CD14-positive monocyte (primary cell): ENCODE data around the gene DCC. TPM values are rescaled to one million over a fixed set of nuclear protein-coding genes. Genes with fewer than 3 reads are reported as not detected.

Experiments
- DNase-seq, 3 donors: peaks; one replicate each; pipeline ENCODE4 v3.0.0-alpha.2; 2011 to 2022
- H2AFZ ChIP-seq: 2 replicates; pipeline ENCODE4 v1.6.0; 2012; ENCODE audit warnings: mild to moderate bottlenecking, low read depth, low read length, inconsistent platforms; ENCODE audit not compliant: insufficient read depth, poor library complexity, severe bottlenecking
- H3K27ac ChIP-seq, 2 donors: 1 replicate in 1 of 2; 2 replicates in 1 of 2; pipeline ENCODE4 v1.5.1; 2012 to 2013; ENCODE audit warnings: low read length in 2 of 2, control low read depth in 1 of 2, inconsistent platforms in 1 of 2, low read depth in 1 of 2, mild to moderate bottlenecking in 1 of 2
- H3K27me3 ChIP-seq, 2 donors: one replicate each; pipeline versions ENCODE4 v1.6.0 to v1.6.1; 2011 to 2013; ENCODE audit warnings: low read length in 2 of 2; ENCODE audit not compliant: control insufficient read depth in 2 of 2, insufficient read depth in 2 of 2
- H3K36me3 ChIP-seq, 2 donors: replicated peaks in 1 of 2; 1 replicate in 1 of 2; 2 replicates in 1 of 2; pipeline versions ENCODE4 v1.5.1 to v1.6.1; 2012 to 2013; ENCODE audit warnings: low read length in 2 of 2, control low read depth in 1 of 2, inconsistent platforms in 1 of 2, mild to moderate bottlenecking in 1 of 2; ENCODE audit not compliant: insufficient read depth in 2 of 2, control insufficient read depth in 1 of 2
- H3K4me1 ChIP-seq, 2 donors: 1 replicate in 1 of 2; 2 replicates in 1 of 2; pipeline versions ENCODE4 v1.5.1 to v1.6.1; 2012 to 2013; ENCODE audit warnings: low read length in 2 of 2, control low read depth in 1 of 2, inconsistent platforms in 1 of 2, mild to moderate bottlenecking in 1 of 2, moderate library complexity in 1 of 2; ENCODE audit not compliant: insufficient read depth in 2 of 2, control insufficient read depth in 1 of 2
- H3K4me2 ChIP-seq: replicated peaks from 2 replicates; pipeline ENCODE3; 2012; ENCODE audit warnings: low read length, moderate library complexity, mild to moderate bottlenecking; ENCODE audit not compliant: poor library complexity, severe bottlenecking; ENCODE audit errors: extremely low read depth
- H3K4me3 ChIP-seq, 3 experiments: fragments of 200-600 bp in 1 of 3; sonication (generic) in 1 of 3; replicated peaks in 1 of 3; 1 replicate in 2 of 3; 2 replicates in 1 of 3; pipeline ENCODE4 v1.5.1; 2011 to 2013; ENCODE audit warnings: low read length in 3 of 3, mild to moderate bottlenecking in 3 of 3, control low read depth in 2 of 3, low read depth in 2 of 3, inconsistent platforms in 1 of 3, moderate library complexity in 1 of 3
- H3K79me2 ChIP-seq: 2 replicates; pipeline ENCODE4 v1.6.0; 2012; ENCODE audit warnings: mild to moderate bottlenecking, control low read depth, inconsistent platforms, low read length, moderate library complexity; ENCODE audit not compliant: insufficient read depth
- H3K9ac ChIP-seq: 2 replicates; pipeline ENCODE4 v1.6.0; 2017; ENCODE audit warnings: low read length, mild to moderate bottlenecking; ENCODE audit not compliant: insufficient read depth, poor library complexity, severe bottlenecking
- H3K9me3 ChIP-seq, 2 donors: replicated peaks in 1 of 2; 1 replicate in 1 of 2; 2 replicates in 1 of 2; pipeline versions ENCODE4 v1.5.1 to v1.6.1; 2012 to 2013; ENCODE audit warnings: low read length in 2 of 2, control low read depth in 1 of 2; ENCODE audit not compliant: control insufficient read depth in 1 of 2, insufficient read depth in 1 of 2
- H4K20me1 ChIP-seq: 2 replicates; pipeline ENCODE4 v1.6.0; 2012; ENCODE audit warnings: mild to moderate bottlenecking, low read length, control low read depth, moderate library complexity; ENCODE audit not compliant: insufficient read depth
- H3K27ac Mint-ChIP-seq, 7 donors: one replicate each; pipeline ENCODE4 v1.8.0; 2020; ENCODE audit warnings: mild to moderate bottlenecking in 7 of 7, mixed read lengths in 7 of 7, moderate library complexity in 6 of 7, inconsistent platforms in 2 of 7
- H3K27me3 Mint-ChIP-seq, 3 donors: one replicate each; pipeline ENCODE4 v1.8.0; 2021 to 2022; ENCODE audit warnings: low read depth in 3 of 3, mild to moderate bottlenecking in 3 of 3, mixed read lengths in 3 of 3, moderate library complexity in 3 of 3, inconsistent platforms in 1 of 3
- H3K36me3 Mint-ChIP-seq, 2 donors: one replicate each; pipeline ENCODE4 v1.8.0; 2020; ENCODE audit warnings: mixed read lengths in 2 of 2, inconsistent platforms in 1 of 2, mild to moderate bottlenecking in 1 of 2
- H3K4me1 Mint-ChIP-seq: one replicate; pipeline ENCODE4 v1.8.0; 2020; ENCODE audit warnings: mild to moderate bottlenecking, mixed read lengths
- H3K4me3 Mint-ChIP-seq, 2 donors: one replicate each; pipeline ENCODE4 v1.8.0; 2020; ENCODE audit warnings: mild to moderate bottlenecking in 2 of 2, mixed read lengths in 2 of 2, moderate library complexity in 1 of 2
- H3K9me3 Mint-ChIP-seq, 7 donors: one replicate each; pipeline ENCODE4 v1.8.0; 2020 to 2022; ENCODE audit warnings: mixed read lengths in 7 of 7, mild to moderate bottlenecking in 6 of 7, moderate library complexity in 6 of 7, inconsistent platforms in 2 of 7
- WGBS: methylation state at CpG from one replicate; pipeline ENCODE4 v1.1.5; 2013; ENCODE audit warnings: missing lambda C conversion rate; ENCODE audit not compliant: insufficient coverage; 5-methylcytosine and 5-hydroxymethylcytosine counted together
- intact Hi-C, 2 donors: fragments of 100-400 bp; cut with micrococcal nuclease; formaldehyde crosslinking; loops; one replicate each; pipeline versions ENCODE4 v1.15.0 to v1.15.1; 2023
- polyA plus RNA-seq, 3 donors: library from polyadenylated mRNA; depleted of rRNA in 1 of 3; unstranded in 2 of 3; stranded (reverse) in 1 of 3; fragments of 300-500 nt in 2 of 3; fragments of >200 nt in 1 of 3; fragmentation: Illumina TruSeq in 2 of 3; gene quantifications; 1 replicate in 2 of 3; 2 replicates in 1 of 3; pipeline ENCODE4 v1.2.3, GENCODE V29; 2012 to 2021
- TF ChIP-seq, protein P1 (sequence below): fragments of 200-600 bp; IDR thresholded peaks from one replicate; pipeline ENCODE4 v1.8.0; 2022; ENCODE audit warnings: antibody characterized with exemption, mild to moderate bottlenecking

DCC gene
- polyA plus RNA-seq, 3 donors, result not detected

GRCh38 chr18:52715421-52715820 lies 375.4 kb downstream of the DCC start:
- DNase-seq, result no peak

GRCh38 chr18:52715991-52716390 lies 376.0 kb downstream of the DCC start:
- Histone ChIP-seq H4K20me1 (no peaks in the 10 kb centered on the region), H3K27ac (no peak overlapping the region), H3K9ac (no peak overlapping the region), H3K79me2 (no peaks in the 10 kb centered on the region), H2AFZ (no peak overlapping the region), H3K4me1 (no peaks in the 10 kb centered on the region), H3K36me3 (no peaks in the 10 kb centered on the region), H3K4me3 (no peak overlapping the region), H3K27me3 (no peaks in the 10 kb centered on the region), H3K9me3 (no peaks in the 10 kb centered on the region), H3K4me2 (no peak overlapping the region)
- peaks cover 0 to 5% (median 0%) of the 10 kb centered on the region in 3 donors for H3K27me3 Mint-ChIP-seq
- H3K4me3 Mint-ChIP-seq, result no peak overlapping the region
- intact Hi-C loops, result loop anchor here in 1 of 2 donors (10.0 kb wide), 1 partner anchor 79 kb away; no protein-coding TSS in a partner anchor
- H3K27ac Mint-ChIP-seq, result no peak overlapping the region
- H3K9me3 Mint-ChIP-seq, result peaks cover 0 to 6% (median 0%) of the 10 kb centered on the region in 7 donors
- no peaks in the 10 kb centered on the region for H3K4me1 Mint-ChIP-seq
- 89% methylated on average over 5 of the region's 7 CpGs for WGBS
- TF ChIP-seq, protein P1, sequence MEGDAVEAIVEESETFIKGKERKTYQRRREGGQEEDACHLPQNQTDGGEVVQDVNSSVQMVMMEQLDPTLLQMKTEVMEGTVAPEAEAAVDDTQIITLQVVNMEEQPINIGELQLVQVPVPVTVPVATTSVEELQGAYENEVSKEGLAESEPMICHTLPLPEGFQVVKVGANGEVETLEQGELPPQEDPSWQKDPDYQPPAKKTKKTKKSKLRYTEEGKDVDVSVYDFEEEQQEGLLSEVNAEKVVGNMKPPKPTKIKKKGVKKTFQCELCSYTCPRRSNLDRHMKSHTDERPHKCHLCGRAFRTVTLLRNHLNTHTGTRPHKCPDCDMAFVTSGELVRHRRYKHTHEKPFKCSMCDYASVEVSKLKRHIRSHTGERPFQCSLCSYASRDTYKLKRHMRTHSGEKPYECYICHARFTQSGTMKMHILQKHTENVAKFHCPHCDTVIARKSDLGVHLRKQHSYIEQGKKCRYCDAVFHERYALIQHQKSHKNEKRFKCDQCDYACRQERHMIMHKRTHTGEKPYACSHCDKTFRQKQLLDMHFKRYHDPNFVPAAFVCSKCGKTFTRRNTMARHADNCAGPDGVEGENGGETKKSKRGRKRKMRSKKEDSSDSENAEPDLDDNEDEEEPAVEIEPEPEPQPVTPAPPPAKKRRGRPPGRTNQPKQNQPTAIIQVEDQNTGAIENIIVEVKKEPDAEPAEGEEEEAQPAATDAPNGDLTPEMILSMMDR, result no peak
- H3K36me3 Mint-ChIP-seq, result no peaks in the 10 kb centered on the region
- no peak for DNase-seq

More at GRCh38 chr18:52715421-52715820, 375.4 kb downstream of the DCC start:
- Mint-ChIP-seq H3K4me1 (no peaks in the 10 kb centered on the region), H3K27ac (no peak overlapping the region), H3K27me3 (peaks cover 0 to 5% (median 0%) of the 10 kb centered on the region in 3 donors), H3K4me3 (no peak overlapping the region), H3K9me3 (peaks cover 0 to 6% (median 0%) of the 10 kb centered on the region in 7 donors), H3K36me3 (no peaks in the 10 kb centered on the region)
- Histone ChIP-seq H3K27ac (no peak overlapping the region), H3K36me3 (no peaks in the 10 kb centered on the region), H3K79me2 (no peaks in the 10 kb centered on the region), H3K4me2 (no peak overlapping the region), H4K20me1 (no peaks in the 10 kb centered on the region), H3K4me3 (no peak overlapping the region), H2AFZ (no peak overlapping the region), H3K9me3 (no peaks in the 10 kb centered on the region), H3K4me1 (no peaks in the 10 kb centered on the region), H3K9ac (no peak overlapping the region), H3K27me3 (no peaks in the 10 kb centered on the region)
- TF ChIP-seq, protein P1, result no peak
- intact Hi-C loops, result loop anchor here in 1 of 2 donors (10.0 kb wide), 1 partner anchor 79 kb away; no protein-coding TSS in a partner anchor
- no CpG with 5 or more reads among the region's 4 CpGs for WGBS
